RWPE2 (cell line): ENCODE results near the gene CUEDC2.
A peak's percentile ranks its signal among the peaks of the same experiment; 100 is the strongest.
"Not testable (repeated sequence)": the region's sequence is repeated elsewhere in the genome, so short reads cannot be mapped to it uniquely, and the experiment has no call there.

Source experiments
- ATAC-seq: fragments of 200-7000 bp; cut with Tn5 transposase; 3 replicates; pipeline ENCODE4 v1.9.1; 2021; ENCODE audit warnings: low read depth
- DNase-seq: peaks from one replicate; pipeline ENCODE4 v3.0.0-alpha.2; 2020; ENCODE audit warnings: low spot score
- H3K27ac ChIP-seq: fragments of 450-650 bp; 2 replicates; pipeline ENCODE4 v1.5.1; 2017; ENCODE audit warnings: mild to moderate bottlenecking; ENCODE audit not compliant: poor library complexity, severe bottlenecking
- H3K27me3 ChIP-seq: fragments of 250-450 bp; sonication (Bioruptor Pico); 2 replicates; pipeline ENCODE4 v1.5.1; 2021; ENCODE audit warnings: mild to moderate bottlenecking, moderate library complexity; ENCODE audit not compliant: insufficient read depth, poor library complexity, severe bottlenecking
- H3K36me3 ChIP-seq: fragments of 250-450 bp; sonication (Bioruptor Pico); 2 replicates; pipeline ENCODE4 v1.5.1; 2020; ENCODE audit warnings: low read depth, mild to moderate bottlenecking, moderate library complexity
- H3K4me1 ChIP-seq: fragments of 250-450 bp; sonication (Bioruptor Pico); 2 replicates; pipeline ENCODE4 v1.5.1; 2021; ENCODE audit warnings: mild to moderate bottlenecking, moderate library complexity; ENCODE audit not compliant: insufficient read depth, poor library complexity, severe bottlenecking
- H3K4me3 ChIP-seq: fragments of 250-450 bp; sonication (Bioruptor Pico); 2 replicates; pipeline ENCODE4 v1.5.1; 2021; ENCODE audit warnings: mild to moderate bottlenecking, moderate library complexity; ENCODE audit not compliant: severe bottlenecking
- H3K9me3 ChIP-seq: fragments of 250-450 bp; sonication (Bioruptor Pico); 2 replicates; pipeline ENCODE4 v1.5.1; 2021; ENCODE audit warnings: mild to moderate bottlenecking, moderate library complexity; ENCODE audit not compliant: severe bottlenecking
- CTCF ChIP-seq: fragments of 450-650 bp; IDR thresholded peaks from one replicate; pipeline ENCODE4 v1.5.1; 2017; ENCODE audit warnings: mild to moderate bottlenecking, moderate library complexity; ENCODE audit not compliant: poor library complexity, severe bottlenecking

Gene CUEDC2

DNA sequence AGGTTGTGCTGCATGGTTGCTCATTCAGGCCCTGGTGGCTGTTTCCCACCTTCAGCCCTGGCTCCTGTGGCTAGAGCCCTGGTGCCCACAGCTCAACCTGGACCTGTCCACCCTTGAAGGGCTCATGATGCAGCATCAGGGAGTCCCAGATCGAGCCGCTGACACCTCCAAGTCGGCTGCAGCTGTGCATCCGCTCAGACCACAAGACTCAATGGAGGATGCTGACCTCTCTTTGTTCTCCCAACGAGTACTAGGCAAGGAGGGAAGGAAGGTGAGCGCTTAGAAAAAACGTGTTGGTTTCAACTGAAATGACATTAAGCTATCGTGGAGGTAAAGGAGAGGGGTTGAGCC lies 28.4 kb upstream of the CUEDC2 start:
- Histone ChIP-seq H3K36me3 (peaks cover under 1% of the 10 kb centered on the region; the same call in 1 of the 2 replicates), H3K27ac (no peak overlapping the region), H3K9me3 (no peaks in the 10 kb centered on the region), H3K27me3 (no peaks in the 10 kb centered on the region), H3K4me1 (peaks cover 8% of the 10 kb centered on the region), H3K4me3 (peak overlapping the region; percentile 39)
- TF ChIP-seq CTCF = no peak
- ATAC-seq (peak; percentile 9; the same call in 2 of the 3 replicates), DNase-seq (no peak)

GRCh38 chr10:102458656-102459055 lies 26.3 kb upstream of the CUEDC2 start:
- H3K27me3 ChIP-seq = no peaks in the 10 kb centered on the region

DNA sequence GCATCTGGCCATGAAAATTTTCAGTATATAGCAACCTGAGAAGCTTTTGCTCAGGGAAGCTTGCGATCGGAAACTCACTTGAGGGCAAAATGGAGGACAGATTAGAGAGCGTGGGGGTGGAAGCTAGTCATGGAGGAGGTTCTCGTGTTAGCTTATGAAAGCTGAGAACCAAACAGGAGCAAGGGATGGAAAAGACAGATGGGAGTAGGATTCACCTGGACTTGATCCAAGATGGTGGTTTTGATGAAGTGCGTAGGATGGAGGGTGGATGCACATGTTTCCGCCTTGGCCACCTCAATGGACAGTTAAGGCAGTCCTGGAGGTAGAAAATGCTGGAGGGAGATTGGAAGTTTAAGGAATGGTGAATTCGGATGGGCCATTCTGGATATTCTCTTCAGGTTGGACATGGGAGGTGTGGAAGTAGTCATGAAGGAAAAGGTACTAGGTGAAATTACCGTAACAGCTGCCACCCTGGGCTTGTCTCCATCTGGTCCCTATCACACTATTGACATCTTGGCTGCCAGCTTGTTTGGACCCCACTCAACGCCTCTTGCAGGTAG lies 25.3 kb upstream of the CUEDC2 start:
- no peak for ATAC-seq
- H3K4me1 ChIP-seq = peaks cover 17% of the 10 kb centered on the region
- H3K36me3 ChIP-seq = peaks cover 14% of the 10 kb centered on the region
- no peak for DNase-seq
- no peak for TF ChIP-seq CTCF
- H3K27ac ChIP-seq = no peak overlapping the region
- no peaks in the 10 kb centered on the region for H3K9me3 ChIP-seq
- no peaks in the 10 kb centered on the region for H3K27me3 ChIP-seq
- H3K4me3 ChIP-seq = no peak overlapping the region

More at GRCh38 chr10:102458656-102459055, 26.3 kb upstream of the CUEDC2 start:
- no peak for ATAC-seq
- Histone ChIP-seq H3K4me3 (no peak overlapping the region), H3K36me3 (peaks cover 8% of the 10 kb centered on the region), H3K27ac (no peak overlapping the region), H3K9me3 (no peaks in the 10 kb centered on the region), H3K4me1 (peaks cover 11% of the 10 kb centered on the region)
- no peak for DNase-seq
- TF ChIP-seq CTCF = no peak

DNA sequence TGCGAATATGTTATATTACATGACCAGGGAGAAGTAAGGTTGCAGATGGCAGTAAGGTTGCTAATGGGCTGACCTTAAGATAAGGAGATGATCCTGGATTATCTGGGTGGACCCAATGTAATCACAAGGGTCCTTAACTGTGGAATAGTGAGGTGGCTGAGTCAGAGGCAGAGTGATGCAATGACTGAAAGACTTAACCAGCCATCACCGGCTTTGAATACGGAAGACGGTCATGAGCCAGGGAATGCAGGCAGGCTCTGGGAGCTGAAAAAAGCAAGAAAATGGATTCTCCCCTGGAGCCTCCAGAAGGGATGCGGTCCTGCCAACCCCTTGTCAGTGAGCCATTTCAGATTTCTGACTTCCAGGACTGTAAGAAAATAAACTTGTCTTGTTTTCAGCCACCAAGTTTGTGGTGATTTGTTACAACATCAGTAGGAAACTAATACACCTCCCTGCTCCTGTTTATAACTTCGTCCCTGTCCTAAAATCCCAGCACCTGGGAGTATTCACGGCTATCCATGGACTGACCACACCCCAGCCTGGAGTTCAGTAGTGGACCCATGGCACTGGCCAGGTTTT lies 23.6 kb upstream of the CUEDC2 start:
- no peaks in the 10 kb centered on the region for H3K9me3 ChIP-seq
- no peaks in the 10 kb centered on the region for H3K27me3 ChIP-seq
- H3K4me3 ChIP-seq = no peak overlapping the region
- ATAC-seq (peak; percentile 70; the same call in 2 of the 3 replicates), DNase-seq (no peak)
- peaks cover 18% of the 10 kb centered on the region for H3K4me1 ChIP-seq
- peaks cover 21% of the 10 kb centered on the region for H3K36me3 ChIP-seq
- no peak for TF ChIP-seq CTCF
- peak overlapping the region; percentile 27 for H3K27ac ChIP-seq

DNA sequence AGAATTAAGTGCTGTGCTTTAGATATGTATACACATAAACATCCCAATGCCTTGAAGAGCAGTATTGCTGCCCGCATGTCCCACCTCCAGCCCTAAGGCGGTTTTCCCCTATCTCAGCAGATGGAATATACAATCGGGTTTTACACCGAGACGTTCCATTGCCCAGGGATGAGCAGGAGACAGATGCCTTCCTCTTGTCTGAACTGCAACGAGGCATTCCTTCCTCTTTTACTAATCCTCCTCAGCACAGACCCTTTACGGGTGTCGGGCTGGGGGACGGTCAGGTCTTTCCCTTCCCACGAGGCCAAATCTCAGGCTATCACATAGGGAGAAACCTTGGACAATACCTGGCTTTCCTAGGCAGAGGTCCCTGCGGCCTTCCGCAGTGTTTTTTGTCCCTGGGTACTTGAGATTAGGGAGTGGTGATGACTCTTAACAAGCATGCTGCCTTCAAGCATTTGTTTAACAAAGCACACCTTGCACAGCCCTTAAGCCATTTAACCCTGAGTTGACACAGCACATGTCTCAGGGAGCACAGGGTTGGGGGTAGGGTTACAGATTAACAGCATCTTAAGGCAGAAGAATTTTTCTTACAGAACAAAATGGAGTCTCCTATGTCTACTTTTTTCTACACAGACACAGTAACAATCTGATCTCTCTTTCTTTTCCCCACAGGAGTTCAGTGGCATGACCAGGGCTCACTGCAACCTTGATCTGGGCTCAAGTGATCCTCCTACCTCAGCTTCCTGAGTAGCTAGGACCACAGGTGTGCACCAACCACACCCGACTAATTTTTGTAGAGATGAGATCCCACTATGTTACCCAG lies 22.5 kb upstream of the CUEDC2 start:
- Histone ChIP-seq H3K27ac (peak overlapping the region; percentile 27), H3K36me3 (peaks cover 21% of the 10 kb centered on the region), H3K4me1 (peaks cover 15% of the 10 kb centered on the region)
- not testable (repeated sequence) for H3K9me3 ChIP-seq, H3K4me3 ChIP-seq, DNase-seq, ATAC-seq, H3K27me3 ChIP-seq
